Measurements from ENCODE around the gene ADK.
A peak's percentile ranks its signal among the peaks of the same experiment; 100 is the strongest.
"Not testable (repeated sequence)": the region's sequence is repeated elsewhere in the genome, so short reads cannot be mapped to it uniquely, and the experiment has no call there.

Gene ADK

GRCh38 chr10:74186678-74187077, 35.7 kb downstream of the ADK start:
- no peak for DNase-seq (ENCODE audit: low spot score)

GRCh38 chr10:74187237-74187636, 36.2 kb downstream of the ADK start:
- DNase-seq (ENCODE audit: low spot score): no peak

- not testable (repeated sequence) for DNase-seq (ENCODE audit: low spot score)
These were observed 37.6 kb downstream of the ADK start for GRCh38 chr10:74188617-74189016.

GRCh38 chr10:74189999-74190421, 39.0 kb downstream of the ADK start:
- DNase-seq (ENCODE audit: low spot score): peak; percentile 29

- peak; percentile 38 for DNase-seq (ENCODE audit: low spot score)
These were observed 39.5 kb downstream of the ADK start for GRCh38 chr10:74190494-74190893.

- no peak for DNase-seq (ENCODE audit: low spot score)
These were observed 43.5 kb downstream of the ADK start for GRCh38 chr10:74194545-74194944.

GRCh38 chr10:74194999-74195398, 44.0 kb downstream of the ADK start:
- DNase-seq (ENCODE audit: low spot score): peak; percentile 17

GRCh38 chr10:74199315-74199714, 48.3 kb downstream of the ADK start:
- DNase-seq (ENCODE audit: low spot score): no peak

GRCh38 chr10:74202356-74202755, 51.3 kb downstream of the ADK start:
- DNase-seq (ENCODE audit: low spot score): no peak

- DNase-seq (ENCODE audit: low spot score): no peak
These were observed 55.7 kb downstream of the ADK start for GRCh38 chr10:74206746-74207145.

- DNase-seq (ENCODE audit: low spot score): no peak
These were observed 56.9 kb downstream of the ADK start for GRCh38 chr10:74207691-74208480.

GRCh38 chr10:74208997-74209396, 58.0 kb downstream of the ADK start:
- no peak for DNase-seq (ENCODE audit: low spot score)

- no peak for DNase-seq (ENCODE audit: low spot score)
These were observed 62.0 kb downstream of the ADK start for GRCh38 chr10:74213019-74213418.

GRCh38 chr10:74213571-74214162, 62.6 kb downstream of the ADK start:
- peak; percentile 51 for DNase-seq (ENCODE audit: low spot score)

GRCh38 chr10:74217110-74217509, 66.1 kb downstream of the ADK start:
- DNase-seq (ENCODE audit: low spot score): not testable (repeated sequence)

- DNase-seq (ENCODE audit: low spot score): not testable (repeated sequence)
These were observed 71.4 kb downstream of the ADK start for GRCh38 chr10:74222467-74222866.

GRCh38 chr10:74223755-74224529, 72.9 kb downstream of the ADK start:
- DNase-seq (ENCODE audit: low spot score): peak; percentile 13

- peak; percentile 54 for DNase-seq (ENCODE audit: low spot score)
These were observed 76.8 kb downstream of the ADK start for GRCh38 chr10:74227697-74228424.

GRCh38 chr10:74231375-74231774, 80.4 kb downstream of the ADK start:
- DNase-seq (ENCODE audit: low spot score): no peak

- DNase-seq (ENCODE audit: low spot score): no peak
These were observed 82.3 kb downstream of the ADK start for GRCh38 chr10:74233281-74233680.

GRCh38 chr10:74234569-74234968, 83.5 kb downstream of the ADK start:
- DNase-seq (ENCODE audit: low spot score): no peak

- DNase-seq (ENCODE audit: low spot score): no peak
These were observed 87.0 kb downstream of the ADK start for GRCh38 chr10:74238031-74238431.

All from hepatic stellate cell (primary cell).